Ascending aorta (tissue), 2 donors: ENCODE data around the gene TMEM158. TPM values are rescaled to one million over a fixed set of nuclear protein-coding genes. Genes with fewer than 3 reads are reported as not detected.
A peak's percentile ranks its signal among the peaks of the same experiment; 100 is the strongest.

ENCODE experiments used
- DNase-seq, 2 donors: peaks; one replicate each; pipeline ENCODE4 v3.0.0-alpha.2; 2019; ENCODE audit warnings: low spot score in 2 of 2
- H3K27ac ChIP-seq, 2 donors: fragments of 200-600 bp; sonication (generic); one replicate each; pipeline ENCODE4 v1.5.1; 2016 to 2017; ENCODE audit warnings: mild to moderate bottlenecking in 1 of 2
- H3K27me3 ChIP-seq: fragments of 200-600 bp; sonication (generic); one replicate; pipeline ENCODE4 v1.5.1; 2017
- H3K36me3 ChIP-seq, 2 donors: fragments of 200-600 bp; sonication (generic); one replicate each; pipeline ENCODE4 v1.5.1; 2016
- H3K4me1 ChIP-seq, 2 donors: fragments of 200-600 bp; sonication (generic); one replicate each; pipeline ENCODE4 v1.5.1; 2016 to 2017; ENCODE audit warnings: mild to moderate bottlenecking in 1 of 2
- H3K4me3 ChIP-seq, 2 donors: fragments of 200-600 bp; sonication (generic); one replicate each; pipeline ENCODE4 v1.5.1; 2016 to 2017; ENCODE audit warnings: mild to moderate bottlenecking in 1 of 2
- H3K9me3 ChIP-seq, 2 donors: fragments of 200-600 bp; sonication (generic); one replicate each; pipeline ENCODE4 v1.5.1; 2016
- intact Hi-C: fragments of 100-400 bp; cut with DNase I; formaldehyde crosslinking; loops from one replicate; pipeline ENCODE4 v1.15.1; 2023
- total RNA-seq: library from RNA; depleted of rRNA; stranded (reverse); fragments of >200 nt; gene quantifications from one replicate; pipeline ENCODE4 v1.1.0, GENCODE V29; 2016
- TF ChIP-seq, protein P1 (sequence below), 3 experiments: fragments of 200-600 bp in 2 of 3; fragments of 450-650 bp in 1 of 3; sonication (generic) in 2 of 3; IDR thresholded peaks; one replicate each; pipeline ENCODE4 v1.5.1; 2016 to 2019; ENCODE audit warnings: antibody characterized with exemption in 3 of 3, mild to moderate bottlenecking in 1 of 3, moderate library complexity in 1 of 3

TMEM158 gene
- total RNA-seq = not detected

GRCh38 chr3:45226206-45226915, at the start of gene TMEM158:
Gene TMEM158, minus strand, starts transcription at chr3:45226287. Its CDS starts 260 bp downstream, at chr3:45226027.
- H3K9me3 ChIP-seq = no peaks in the 10 kb centered on the region
- no peak within 1 kb of the TSS for H3K27ac ChIP-seq
- H3K36me3 ChIP-seq = no peaks in the 10 kb centered on the region
- TF ChIP-seq, protein P1, sequence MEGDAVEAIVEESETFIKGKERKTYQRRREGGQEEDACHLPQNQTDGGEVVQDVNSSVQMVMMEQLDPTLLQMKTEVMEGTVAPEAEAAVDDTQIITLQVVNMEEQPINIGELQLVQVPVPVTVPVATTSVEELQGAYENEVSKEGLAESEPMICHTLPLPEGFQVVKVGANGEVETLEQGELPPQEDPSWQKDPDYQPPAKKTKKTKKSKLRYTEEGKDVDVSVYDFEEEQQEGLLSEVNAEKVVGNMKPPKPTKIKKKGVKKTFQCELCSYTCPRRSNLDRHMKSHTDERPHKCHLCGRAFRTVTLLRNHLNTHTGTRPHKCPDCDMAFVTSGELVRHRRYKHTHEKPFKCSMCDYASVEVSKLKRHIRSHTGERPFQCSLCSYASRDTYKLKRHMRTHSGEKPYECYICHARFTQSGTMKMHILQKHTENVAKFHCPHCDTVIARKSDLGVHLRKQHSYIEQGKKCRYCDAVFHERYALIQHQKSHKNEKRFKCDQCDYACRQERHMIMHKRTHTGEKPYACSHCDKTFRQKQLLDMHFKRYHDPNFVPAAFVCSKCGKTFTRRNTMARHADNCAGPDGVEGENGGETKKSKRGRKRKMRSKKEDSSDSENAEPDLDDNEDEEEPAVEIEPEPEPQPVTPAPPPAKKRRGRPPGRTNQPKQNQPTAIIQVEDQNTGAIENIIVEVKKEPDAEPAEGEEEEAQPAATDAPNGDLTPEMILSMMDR (IDR thresholded peaks at IDR 0.05) = no peak
- peaks cover 2 to 7% of the 10 kb centered on the region in 2 donors for H3K4me1 ChIP-seq
- peak within 1 kb of the TSS; percentile 64 to 86 for H3K4me3 ChIP-seq
- DNase-seq = peak; percentile 33 to 87
- no peaks in the 10 kb centered on the region for H3K27me3 ChIP-seq
- intact Hi-C loops = loop anchor here (10.0 kb wide), 1 partner anchor 268 kb away; no protein-coding TSS in a partner anchor

DNA sequence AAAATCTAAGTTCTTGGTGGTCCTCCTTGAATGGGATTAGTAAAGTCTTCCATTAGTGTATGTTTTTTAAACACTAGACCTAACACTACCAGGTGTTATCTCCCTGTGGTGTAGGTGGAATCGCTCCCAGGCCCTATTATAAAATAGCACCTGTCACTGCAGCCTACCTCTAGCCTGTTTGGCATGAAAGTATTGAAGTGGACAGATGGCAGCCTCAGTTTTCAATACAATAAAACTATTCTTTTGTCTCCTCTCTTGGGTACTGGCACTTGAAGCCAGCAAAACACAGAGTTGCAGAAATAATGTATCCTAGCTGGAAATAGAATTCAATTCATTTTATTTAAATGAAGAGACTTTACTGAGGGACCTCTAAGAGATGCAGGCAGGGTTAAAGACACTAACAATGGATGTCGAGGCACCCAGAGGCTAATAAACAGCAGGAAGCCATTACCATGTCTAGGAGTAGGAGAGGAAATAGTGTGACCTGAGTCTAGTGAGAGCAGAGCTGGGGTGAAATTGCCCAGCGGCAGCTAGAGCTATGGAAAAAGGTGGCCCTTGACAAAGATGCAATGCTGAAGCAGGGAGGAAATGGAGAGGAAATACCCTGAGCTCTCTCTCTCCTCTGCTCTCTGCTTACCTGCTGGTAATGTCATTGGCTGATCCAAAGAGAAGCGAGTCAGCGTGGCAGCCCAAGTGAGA, 49.1 kb upstream of the TMEM158 start:
- intact Hi-C loops = no loop called here
- TF ChIP-seq, protein P1 (IDR thresholded peaks at IDR 0.05) = no peak

DNA sequence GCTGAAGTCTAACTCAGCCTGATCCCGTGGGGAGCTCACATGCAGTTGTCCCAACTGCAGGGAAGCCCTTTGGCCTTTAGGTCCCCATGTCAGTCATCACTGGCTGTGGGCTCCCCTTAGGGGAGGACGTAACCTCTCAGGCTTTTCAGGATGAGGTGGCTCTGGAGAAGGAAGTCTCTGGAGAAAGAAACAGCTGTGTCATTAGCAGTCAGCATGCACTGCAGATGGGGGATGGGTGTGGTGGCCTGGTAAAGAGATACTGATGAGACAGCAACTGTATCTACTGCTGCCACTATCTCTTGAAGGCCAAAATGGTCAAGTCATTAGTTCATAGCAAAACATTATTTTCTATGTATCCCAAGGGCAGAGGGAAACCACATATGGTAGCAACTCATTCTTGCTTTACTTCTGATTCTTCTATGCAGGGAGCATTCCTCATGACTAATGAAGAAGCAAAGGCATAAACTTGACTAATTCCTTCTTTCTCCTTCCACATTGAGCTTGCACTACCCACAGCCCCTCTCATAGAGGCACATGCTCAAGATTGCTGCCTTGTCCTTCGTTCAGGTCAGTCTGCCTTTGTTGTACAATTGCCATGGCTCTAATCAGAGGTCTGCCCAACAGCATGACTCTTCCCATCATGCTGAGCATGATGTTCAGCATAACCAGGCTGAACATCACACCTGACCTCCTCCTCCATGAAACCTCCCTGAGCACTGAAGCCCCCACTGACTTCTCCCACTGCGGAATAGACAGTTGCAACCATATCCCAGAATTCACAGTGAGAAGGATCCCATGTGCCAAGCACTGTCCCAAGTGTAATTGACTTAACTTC, 47.8 kb upstream of the TMEM158 start:
- no peak overlapping the region for H3K27ac ChIP-seq
- no peaks in the 10 kb centered on the region for H3K27me3 ChIP-seq
- peaks cover 0 to 5% of the 10 kb centered on the region in 2 donors for H3K9me3 ChIP-seq
- no peaks in the 10 kb centered on the region for H3K36me3 ChIP-seq
- H3K4me1 ChIP-seq = no peaks in the 10 kb centered on the region
- intact Hi-C loops = no loop called here
- TF ChIP-seq, protein P1 (IDR thresholded peaks at IDR 0.05) = no peak
- DNase-seq = no peak
- H3K4me3 ChIP-seq = no peak overlapping the region

More for the DNA sequence above, 49.1 kb upstream of the TMEM158 start:
- DNase-seq = no peak
- H3K36me3 ChIP-seq = no peaks in the 10 kb centered on the region
- H3K4me1 ChIP-seq = no peaks in the 10 kb centered on the region
- no peak overlapping the region for H3K27ac ChIP-seq
- no peak overlapping the region for H3K4me3 ChIP-seq
- no peaks in the 10 kb centered on the region for H3K27me3 ChIP-seq
- peaks cover 0 to 8% of the 10 kb centered on the region in 2 donors for H3K9me3 ChIP-seq

- no peak for DNase-seq
- Histone ChIP-seq H3K36me3 (no peaks in the 10 kb centered on the region), H3K27ac (no peak overlapping the region), H3K4me1 (no peaks in the 10 kb centered on the region), H3K9me3 (peaks cover 0 to under 1% of the 10 kb centered on the region in 2 donors), H3K27me3 (no peaks in the 10 kb centered on the region), H3K4me3 (no peak overlapping the region)
- intact Hi-C loops = no loop called here
- TF ChIP-seq, protein P1 (IDR thresholded peaks at IDR 0.05) = no peak
These were observed 46.9 kb upstream of the TMEM158 start for GRCh38 chr3:45272828-45273470.
